ENCODE results near the gene VEGFA.

DNA sequence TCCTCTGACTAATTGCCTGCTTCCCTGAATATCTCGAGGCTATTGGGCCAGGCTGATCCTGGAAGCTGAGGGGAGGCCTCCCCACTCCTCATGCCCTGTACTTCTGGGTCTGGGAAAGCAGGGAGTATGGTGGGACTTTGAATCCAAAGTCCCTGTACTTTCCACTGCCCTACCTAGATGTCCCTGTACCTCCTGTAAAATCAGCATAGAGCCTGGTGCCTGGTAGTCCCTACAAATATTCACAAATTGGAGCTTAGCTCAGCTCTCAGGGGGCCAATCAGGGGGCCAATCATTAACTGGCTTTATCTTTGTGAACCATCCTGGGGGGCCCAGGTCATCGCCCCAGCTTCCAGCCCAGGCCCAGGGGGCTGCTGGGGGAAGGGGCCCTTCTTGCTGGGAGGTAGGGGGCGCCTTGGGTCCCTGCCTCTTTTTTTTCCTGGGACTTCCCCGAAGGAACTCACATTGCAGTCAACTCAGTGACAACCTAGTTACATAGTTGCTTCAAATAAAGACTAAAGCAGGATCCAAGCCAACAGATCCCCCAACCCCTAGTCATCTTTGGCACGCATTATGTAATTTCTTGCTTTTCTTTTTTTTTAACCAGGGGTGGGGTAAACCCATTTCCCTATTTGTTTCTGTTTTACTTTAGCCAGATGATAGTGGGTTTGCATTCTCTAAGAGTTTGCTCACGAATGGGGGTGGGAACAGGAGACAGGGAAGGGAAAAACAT lies 6.9 kb upstream of the VEGFA start:
- TF ChIP-seq EZH2 (IDR thresholded peaks at IDR 0.05; ENCODE audit: low read depth): no peak
- TF ChIP-seq, protein P1, sequence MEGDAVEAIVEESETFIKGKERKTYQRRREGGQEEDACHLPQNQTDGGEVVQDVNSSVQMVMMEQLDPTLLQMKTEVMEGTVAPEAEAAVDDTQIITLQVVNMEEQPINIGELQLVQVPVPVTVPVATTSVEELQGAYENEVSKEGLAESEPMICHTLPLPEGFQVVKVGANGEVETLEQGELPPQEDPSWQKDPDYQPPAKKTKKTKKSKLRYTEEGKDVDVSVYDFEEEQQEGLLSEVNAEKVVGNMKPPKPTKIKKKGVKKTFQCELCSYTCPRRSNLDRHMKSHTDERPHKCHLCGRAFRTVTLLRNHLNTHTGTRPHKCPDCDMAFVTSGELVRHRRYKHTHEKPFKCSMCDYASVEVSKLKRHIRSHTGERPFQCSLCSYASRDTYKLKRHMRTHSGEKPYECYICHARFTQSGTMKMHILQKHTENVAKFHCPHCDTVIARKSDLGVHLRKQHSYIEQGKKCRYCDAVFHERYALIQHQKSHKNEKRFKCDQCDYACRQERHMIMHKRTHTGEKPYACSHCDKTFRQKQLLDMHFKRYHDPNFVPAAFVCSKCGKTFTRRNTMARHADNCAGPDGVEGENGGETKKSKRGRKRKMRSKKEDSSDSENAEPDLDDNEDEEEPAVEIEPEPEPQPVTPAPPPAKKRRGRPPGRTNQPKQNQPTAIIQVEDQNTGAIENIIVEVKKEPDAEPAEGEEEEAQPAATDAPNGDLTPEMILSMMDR (conservative IDR thresholded peaks at IDR 0.05): no peak

Data from PC-9 (cell line).